HG02642 (cell line): ENCODE results near the gene ARL5A.
"Not testable (repeated sequence)": the region's sequence is repeated elsewhere in the genome, so short reads cannot be mapped to it uniquely, and the experiment has no call there.

Source experiments
- ATAC-seq: cut with Tn5 transposase; IDR thresholded peaks from one replicate; pipeline ENCODE4 v1.9.1; 2021; ENCODE audit warnings: mild to moderate bottlenecking; ENCODE audit not compliant: unreplicated experiment, poor library complexity

Gene ARL5A

GRCh38 chr2:151799886-151800292 lies 28.3 kb downstream of the ARL5A start:
- no peak for ATAC-seq

- no peak for ATAC-seq
Observed at GRCh38 chr2:151796774-151797173, 31.4 kb downstream of the ARL5A start.

- no peak for ATAC-seq
Observed at GRCh38 chr2:151795646-151796240, 32.5 kb downstream of the ARL5A start.

- ATAC-seq: not testable (repeated sequence)
Observed at GRCh38 chr2:151794422-151794821, 33.8 kb downstream of the ARL5A start.

- ATAC-seq: no peak
Observed at GRCh38 chr2:151793123-151793522, 35.1 kb downstream of the ARL5A start.

GRCh38 chr2:151792589-151792988 lies 35.6 kb downstream of the ARL5A start:
- no peak for ATAC-seq

GRCh38 chr2:151791545-151791944 lies 36.7 kb downstream of the ARL5A start:
- no peak for ATAC-seq

- ATAC-seq: no peak
Observed at GRCh38 chr2:151790689-151791088, 37.5 kb downstream of the ARL5A start.

- no peak for ATAC-seq
Observed at GRCh38 chr2:151789055-151789834, 39.0 kb downstream of the ARL5A start.

- no peak for ATAC-seq
Observed at GRCh38 chr2:151786483-151786882, 41.7 kb downstream of the ARL5A start.

- no peak for ATAC-seq
Observed at GRCh38 chr2:151786077-151786476, 42.1 kb downstream of the ARL5A start.

GRCh38 chr2:151783133-151783520 lies 45.1 kb downstream of the ARL5A start:
- ATAC-seq: no peak

GRCh38 chr2:151782378-151783132 lies 45.7 kb downstream of the ARL5A start:
- ATAC-seq: no peak

GRCh38 chr2:151781642-151782041 lies 46.6 kb downstream of the ARL5A start:
- ATAC-seq: no peak

GRCh38 chr2:151780938-151781337 lies 47.3 kb downstream of the ARL5A start:
- ATAC-seq: no peak

- no peak for ATAC-seq
Observed at GRCh38 chr2:151777935-151778334, 50.3 kb downstream of the ARL5A start.

- no peak for ATAC-seq
Observed at GRCh38 chr2:151777487-151777886, 50.7 kb downstream of the ARL5A start.

- ATAC-seq: no peak
Observed at GRCh38 chr2:151776367-151776766, 51.9 kb downstream of the ARL5A start.

- ATAC-seq: peak; percentile 24
Observed at GRCh38 chr2:151775057-151775740, 53.0 kb downstream of the ARL5A start.

- no peak for ATAC-seq
Observed at GRCh38 chr2:151774506-151774905, 53.7 kb downstream of the ARL5A start.
